Hepatic stellate cell (primary cell): ENCODE data around the gene METTL25.

Experiments
- DNase-seq: peaks from one replicate; pipeline ENCODE4 v3.0.0; 2011; ENCODE audit warnings: low spot score

METTL25 gene

DNA sequence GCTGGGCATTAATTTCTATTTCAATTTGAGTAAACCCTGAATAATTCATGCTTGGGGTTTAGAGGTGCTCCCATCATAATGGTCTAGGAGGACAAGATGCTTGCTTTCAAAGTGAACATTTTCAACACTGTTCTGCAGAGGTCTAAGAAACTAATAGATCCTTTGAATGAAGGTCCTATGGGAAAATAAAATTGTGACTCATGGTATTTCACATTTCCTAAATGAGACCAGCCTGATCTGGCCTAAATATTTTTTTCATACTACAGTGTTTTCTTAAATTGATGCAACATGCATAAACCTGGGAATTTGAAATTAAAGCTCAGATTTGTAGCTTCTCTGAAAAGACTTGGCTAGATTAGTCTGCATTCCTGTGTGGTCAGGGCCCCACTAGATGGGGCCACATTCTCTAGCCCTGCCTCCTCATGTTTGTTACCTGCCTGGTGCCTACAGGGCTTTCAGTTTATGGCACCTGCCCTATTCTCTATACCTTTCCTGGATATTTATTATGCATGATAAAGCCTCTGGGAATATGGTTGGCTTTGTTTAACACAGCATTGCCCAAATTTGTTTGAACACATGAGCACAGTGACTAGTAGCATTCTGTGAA lies 112.7 kb downstream of the METTL25 start:
- no peak for DNase-seq

DNA sequence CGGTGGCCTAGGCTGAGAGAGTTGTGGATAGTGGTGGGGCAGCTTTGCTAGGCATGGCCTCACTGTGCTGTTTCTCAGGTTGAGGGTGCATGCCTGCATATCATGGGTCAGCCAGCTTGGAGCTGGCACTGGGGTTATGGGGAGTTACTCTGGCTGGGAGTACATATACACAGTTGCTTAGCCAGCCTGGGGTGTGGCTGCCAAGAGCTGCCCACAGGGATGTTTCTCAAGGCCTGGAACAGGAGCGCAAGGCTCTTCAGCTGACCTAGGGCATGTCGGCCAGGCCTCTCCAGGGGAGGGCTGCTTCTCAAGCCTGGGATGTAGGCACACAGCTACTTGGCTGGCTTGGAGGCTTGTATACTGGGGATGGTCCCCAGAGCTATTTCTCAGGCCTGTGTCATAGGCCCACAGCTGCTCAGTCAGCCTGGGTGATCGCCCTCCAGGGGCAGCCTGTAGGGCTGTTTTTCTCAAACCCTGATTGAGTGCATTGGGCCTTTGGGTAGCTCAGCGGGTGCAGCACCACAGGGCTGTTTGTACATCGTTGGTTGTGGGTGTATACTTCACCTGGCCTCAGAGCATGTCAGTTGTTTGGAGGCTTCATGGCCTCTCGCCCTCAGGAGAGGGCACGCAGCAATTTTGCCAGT lies 114.9 kb downstream of the METTL25 start:
- no peak for DNase-seq

DNA sequence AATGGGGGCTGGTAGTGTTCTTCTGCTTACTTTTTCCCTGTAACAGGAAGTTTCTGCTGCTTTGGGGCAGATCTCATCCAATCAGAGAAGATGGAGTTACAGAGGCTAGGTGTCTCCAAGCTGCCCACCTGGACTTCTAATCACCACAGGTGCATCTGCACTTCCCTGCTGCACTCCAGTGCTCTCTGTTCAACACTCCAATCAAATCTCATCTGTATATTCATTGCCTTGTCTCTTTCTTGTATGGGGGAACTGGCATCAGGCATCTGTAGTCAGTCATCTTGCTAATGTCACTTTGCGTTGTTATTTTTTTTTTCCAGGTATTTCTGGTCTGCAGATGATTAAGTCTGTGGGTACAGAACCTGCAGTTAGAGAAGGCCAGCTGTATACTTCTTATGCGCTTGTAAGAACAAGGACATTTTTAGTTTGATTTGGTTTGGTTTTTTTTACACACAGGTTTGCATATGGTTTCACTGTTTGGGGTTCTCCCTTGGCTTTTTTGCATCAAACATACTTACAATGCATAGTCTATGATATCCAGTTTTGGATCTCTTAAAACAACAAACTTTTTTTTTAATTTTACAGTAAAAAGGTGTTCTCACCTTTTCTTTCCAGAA lies 116.0 kb downstream of the METTL25 start:
- DNase-seq: no peak

DNA sequence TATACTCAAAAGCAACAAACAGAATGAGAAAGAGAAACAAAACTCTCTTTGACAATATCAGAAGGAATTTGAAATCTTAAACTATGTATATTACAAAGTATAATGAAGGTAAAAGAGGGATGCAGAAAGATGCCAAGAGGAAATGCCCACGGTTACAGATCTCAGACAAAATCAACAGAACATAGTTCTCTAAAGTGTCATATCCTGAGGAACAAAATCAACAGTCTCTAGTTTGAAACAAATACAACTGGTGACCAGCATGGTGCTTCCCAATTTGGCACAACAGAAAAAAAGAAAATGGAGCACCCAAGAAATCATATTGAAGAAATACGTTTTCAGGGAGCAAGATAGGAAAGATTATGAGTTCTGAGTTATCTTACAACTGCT lies 116.5 kb downstream of the METTL25 start:
- DNase-seq: no peak

DNA sequence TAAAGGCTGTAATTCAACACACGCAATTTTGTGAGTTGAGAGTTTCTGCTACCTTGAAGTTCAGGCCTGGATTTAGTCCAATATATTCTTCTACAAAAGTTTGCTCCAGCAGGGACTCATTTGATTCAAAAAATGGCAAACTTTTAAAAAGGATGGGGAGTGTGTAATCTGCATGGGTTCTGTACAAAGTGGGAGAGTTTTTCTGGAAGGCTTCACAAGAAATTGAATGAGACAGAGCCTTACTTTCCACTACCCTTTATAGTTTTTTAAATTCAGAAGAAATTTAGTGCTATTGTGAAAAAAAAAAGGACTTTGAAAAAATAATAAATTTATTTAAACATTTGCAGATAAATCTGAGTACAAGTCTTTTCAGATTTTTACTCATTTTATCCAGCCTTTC lies 116.9 kb downstream of the METTL25 start:
- DNase-seq: no peak

DNA sequence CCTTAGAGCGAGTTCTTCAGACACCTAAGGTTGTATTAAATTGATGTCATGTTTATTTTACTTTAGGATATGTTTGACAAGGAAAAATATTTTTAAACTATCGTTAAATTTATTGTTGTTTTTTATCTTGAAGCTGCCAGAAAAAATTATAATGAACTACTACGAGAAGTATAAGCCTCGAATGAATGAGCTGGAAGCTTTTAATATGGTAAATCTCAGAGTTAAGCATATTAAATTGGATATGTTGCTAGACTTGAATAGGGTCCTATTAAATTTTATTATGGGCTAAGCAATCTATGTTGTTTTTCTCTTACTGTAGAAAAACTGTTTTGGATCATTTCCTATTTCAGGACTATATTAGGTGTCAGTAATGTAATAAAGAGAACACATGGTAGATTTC lies 118.2 kb downstream of the METTL25 start:
- DNase-seq: no peak

DNA sequence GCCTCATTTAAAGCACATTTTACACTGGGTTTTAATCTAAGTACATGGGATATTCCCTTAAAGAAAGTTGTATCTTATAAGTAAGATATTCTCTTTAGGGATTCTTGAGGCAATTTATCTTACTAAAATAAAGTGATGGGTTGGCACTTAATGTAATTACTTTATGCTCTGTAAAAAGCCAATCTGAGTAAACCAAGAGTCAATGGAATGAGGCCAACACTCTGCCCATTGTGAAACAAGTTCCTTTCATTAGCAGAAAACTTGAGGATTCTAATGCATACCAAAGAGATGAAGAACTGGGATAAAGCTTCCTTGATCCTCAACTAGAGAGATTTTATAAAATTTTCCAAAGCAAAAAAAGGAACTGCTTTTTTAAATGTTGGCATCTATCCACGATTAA lies 121.2 kb downstream of the METTL25 start:
- no peak for DNase-seq

DNA sequence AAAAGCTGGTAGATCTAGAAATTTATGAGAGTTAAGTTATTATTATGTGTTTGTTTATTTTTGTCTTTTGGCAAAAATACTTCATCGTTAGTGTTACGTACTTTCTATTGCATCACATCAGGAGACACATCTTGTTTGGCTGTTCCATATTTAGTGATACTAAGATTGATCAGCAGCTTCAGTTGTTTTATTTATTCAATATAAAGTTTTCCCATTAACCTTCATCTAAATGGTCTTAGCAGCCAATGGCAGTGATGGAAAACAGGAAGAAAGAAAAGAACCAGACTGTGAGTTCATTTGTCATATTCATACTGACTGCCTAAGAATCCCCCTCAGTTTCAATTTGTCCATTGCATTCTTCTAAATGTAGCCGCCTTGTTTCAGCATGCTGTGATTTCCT lies 122.3 kb downstream of the METTL25 start:
- DNase-seq: no peak

DNA sequence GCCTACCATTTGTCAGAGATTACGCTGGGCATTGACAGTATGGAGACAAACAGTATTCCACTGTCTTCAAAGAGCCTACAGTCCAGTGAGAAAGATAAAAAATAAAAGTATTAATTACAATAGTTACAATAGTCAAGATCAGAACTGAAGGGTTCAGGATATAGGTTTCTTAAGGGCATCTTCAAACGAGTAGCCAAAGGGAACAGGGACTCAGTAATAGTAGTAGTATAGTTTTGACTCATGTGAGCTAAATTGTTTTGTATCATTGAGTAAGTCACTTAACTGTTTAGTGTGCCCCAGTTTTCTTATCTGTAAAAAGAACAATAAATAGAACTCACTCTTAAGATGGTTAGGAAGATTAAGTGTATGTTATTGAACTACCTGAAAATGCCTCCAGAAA lies 123.6 kb downstream of the METTL25 start:
- DNase-seq: no peak

DNA sequence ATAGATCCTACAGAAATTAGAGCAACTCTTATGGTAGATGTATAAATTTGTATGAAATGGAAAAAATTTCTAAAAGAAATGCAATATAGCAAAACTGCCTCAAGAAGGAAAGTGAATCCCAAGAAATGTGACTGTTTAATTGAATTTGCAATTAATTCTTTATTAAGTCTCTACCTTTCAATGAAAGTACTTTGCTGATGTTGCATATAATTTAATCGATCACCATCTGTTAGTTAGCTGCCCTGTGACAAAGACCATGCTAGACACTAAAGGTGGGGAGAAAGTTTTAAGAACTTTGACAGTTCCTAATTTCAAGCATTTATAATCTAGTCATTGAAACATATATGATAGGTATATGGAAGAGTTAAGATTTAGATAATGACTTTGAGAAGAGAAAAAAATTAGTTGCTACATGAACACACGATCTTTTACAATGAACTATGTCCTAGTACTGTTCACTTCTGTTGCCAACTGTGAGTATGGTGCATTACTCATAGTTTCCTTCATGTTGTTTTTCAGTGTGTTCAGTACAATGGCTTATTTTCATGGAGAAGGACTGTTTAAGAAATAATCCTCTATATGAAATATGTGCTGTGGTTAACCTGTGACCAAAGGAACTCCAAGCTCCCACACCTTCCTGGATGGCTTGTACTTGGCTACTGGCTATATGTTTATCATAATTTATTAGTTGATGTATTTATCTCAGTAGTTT lies 128.4 kb downstream of the METTL25 start:
- no peak for DNase-seq

DNA sequence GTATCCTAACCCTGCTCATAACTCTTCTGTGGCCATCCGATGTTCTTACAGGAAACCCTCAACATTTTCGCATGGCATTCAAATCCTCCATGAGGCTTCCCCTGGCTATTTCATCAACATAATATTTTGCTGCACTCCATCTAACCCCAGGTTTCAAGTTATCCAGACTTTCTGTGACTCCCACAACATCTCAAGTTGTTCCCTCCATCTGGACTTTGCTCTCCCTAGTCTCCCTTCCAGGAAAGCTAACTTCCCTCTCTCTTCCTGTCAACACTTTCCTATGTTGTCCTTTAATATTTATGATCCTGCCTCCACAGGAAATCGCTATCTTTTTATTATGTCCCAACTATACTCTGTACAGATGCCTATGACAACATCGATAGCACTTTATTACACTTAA lies 146.1 kb downstream of the METTL25 start:
- DNase-seq: no peak

DNA sequence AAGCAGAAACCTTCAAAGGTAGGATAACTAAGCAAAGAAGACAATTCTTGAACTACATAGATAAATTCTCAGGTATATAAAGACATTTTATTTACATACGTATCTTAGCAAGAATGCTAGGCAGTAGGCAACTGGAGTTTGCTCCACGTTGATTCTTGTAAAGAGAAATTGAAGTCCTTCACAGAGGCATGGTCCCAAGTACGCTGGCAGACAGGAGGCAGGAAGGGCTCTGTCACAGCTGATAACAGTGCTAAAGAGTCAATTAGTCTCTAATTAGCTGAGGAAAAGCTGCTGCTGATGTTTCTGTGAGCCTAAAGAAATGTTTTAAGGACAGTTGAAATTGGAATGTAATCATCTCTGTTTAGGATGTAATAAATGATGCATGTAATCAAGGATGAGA lies 146.8 kb downstream of the METTL25 start:
- DNase-seq: no peak

DNA sequence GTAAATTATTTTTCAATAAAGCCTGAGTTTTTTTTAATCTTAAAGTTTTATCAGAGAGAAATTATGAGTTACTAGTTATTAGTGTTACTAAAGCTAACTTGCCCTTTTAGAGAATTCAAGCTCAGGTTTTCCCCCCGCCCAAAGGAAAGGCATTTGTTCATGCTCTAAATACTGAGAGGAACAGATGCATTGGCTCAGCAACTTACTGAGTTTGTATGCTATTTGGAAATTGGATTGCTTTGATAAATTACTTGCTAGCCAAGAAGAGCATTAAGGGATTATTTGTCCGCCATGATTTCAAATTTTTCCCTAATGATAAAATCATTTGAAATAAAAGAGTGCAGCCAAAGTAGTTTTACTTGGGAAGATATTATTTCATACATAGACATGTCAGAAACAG lies 149.4 kb downstream of the METTL25 start:
- DNase-seq: no peak

DNA sequence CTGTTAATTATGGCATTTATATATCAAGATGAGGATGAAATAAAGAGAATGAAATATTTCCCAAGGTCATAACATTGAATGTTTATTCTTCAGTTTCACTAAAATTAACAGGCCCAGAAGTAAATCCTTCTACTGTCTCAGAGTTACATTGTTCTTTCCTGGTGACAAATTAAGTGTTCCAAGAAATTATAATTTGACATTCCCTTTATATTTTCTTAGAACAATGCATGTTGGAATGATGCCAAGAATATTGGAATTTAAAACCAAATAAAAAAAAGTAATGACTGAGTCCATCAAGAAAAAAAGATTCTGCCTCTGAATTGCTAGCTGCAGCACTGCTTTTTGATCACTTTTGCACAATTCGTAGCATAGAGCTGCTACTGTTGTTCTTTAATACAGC lies 152.1 kb downstream of the METTL25 start:
- no peak for DNase-seq

DNA sequence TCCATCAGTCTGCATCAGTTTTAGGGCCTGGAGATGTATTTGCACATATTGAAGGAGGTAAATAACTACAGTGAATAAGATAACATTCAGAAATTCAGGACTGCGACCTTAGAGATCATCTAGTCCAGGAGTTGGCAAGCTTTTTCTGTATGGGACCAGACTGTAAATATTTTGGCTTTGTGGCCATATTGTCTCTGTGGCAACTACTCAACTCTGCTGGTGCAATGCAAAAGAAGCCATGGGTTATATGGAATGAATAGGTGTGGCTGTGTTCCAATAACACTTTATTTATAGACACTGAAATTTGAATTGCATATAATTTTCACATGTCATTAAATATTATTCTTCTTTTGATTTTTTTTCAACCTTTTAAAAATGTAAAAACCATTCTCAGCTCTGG lies 156.6 kb downstream of the METTL25 start:
- DNase-seq: no peak

DNA sequence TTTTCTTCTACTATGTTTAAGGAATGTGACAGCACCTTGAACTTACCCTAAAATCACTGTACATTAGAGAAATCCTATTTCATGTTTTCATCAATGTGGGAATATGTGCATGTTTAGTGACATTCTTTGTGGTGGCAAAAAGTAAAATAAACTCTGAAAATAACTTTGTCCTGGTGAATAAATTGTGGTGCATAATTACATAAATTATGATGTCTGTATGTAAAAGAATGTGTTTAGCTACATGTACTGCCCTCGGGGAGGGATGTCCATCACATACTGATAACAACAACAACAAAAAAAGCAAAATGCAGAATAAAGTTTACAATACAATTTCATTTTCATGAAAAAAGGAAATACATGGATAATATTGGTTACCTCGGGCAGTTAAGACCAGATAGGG lies 157.3 kb downstream of the METTL25 start:
- no peak for DNase-seq

DNA sequence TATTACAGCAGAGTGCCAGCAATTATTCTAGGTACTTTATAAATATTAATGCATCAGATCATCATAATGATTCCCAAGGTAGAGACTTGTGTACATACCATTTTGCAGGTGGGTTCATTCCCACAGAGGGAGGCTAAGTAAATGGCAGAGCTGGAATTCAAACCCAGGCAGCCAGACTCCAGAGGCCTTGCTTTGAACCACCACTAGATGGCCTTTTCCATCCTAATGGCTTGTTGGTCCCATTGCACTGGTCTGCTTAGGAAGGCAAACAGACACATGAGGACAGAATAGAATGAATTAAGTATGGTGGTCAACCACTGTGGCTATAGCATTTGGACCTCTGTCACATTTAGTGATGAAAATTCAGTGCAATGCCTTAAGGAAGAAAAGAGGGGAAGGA lies 158.7 kb downstream of the METTL25 start:
- DNase-seq: no peak

DNA sequence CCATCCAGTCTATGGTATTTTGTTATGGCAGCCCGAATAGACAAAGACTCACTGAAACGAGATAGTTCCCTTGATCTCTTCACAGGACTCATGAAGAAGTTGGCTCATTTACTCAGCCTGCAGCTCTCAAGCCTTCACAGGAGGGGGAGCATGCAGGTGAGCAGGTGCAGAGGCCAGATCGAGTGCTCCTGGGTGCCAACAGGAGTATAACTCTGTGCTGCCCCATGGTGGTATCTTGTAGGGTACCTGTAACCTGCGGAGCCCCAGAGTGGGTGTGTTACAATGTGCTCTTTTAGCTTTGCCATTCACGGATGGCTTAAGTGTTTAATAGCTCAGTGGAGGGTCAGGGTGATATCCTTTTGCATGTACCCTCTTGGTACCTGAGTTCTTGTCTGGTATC lies 159.5 kb downstream of the METTL25 start:
- no peak for DNase-seq

DNA sequence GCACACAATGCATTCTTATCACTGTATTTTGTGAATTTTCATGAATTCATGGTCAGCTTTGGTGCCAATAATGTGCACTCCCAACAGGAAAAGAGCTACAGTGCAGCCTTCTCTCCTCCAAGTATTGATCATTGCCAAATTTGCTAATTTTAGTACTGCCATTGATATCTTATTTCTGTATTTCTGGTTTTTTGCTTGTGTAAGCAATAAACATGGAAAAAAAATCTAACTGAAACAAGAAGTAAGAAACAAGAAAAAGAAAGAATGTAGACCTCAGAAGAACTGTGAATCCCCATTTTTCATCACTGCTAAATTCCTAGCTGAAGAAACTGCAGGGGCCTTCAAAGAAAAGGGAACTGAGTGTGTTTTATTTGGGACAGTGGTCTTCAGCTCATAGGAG lies 161.2 kb downstream of the METTL25 start:
- no peak for DNase-seq

DNA sequence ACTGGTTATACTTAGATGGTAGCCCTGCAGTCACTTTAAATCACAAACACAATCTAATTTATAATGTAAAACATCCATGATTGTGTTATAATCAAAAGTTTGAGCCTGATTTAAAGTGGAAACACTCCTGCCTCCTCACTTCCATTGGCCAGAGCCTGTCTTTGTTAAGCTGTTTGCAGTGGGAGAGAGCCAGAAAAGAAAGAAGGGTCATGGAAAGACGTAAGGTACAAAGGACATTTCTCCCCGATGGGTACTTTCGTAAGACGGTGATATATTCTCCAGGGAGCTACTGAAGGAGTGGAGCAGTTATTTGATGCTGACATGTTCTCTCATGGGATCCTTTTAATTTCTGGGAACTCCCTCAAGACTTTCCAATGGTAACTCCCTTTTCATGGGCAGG lies 164.0 kb downstream of the METTL25 start:
- DNase-seq: no peak

DNA sequence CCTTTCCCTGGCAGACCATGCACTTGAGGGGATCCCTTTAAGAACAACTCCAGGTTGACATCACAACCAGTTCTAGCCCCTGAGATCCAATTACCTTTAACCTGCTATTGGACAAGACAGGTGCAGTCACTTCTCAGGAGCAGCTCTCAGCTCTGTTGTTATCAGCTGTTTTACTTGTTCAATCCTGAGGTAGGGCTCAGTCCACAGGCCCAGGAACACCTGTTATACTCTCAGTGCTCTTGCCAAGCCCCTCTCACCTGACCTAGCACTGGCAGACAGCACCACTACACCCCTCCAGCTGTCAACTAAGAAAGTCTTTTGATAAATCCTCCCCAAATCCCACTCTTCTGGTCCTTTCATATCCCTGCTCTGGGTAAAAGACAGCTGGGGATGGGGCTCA lies 164.4 kb downstream of the METTL25 start:
- DNase-seq: no peak

DNA sequence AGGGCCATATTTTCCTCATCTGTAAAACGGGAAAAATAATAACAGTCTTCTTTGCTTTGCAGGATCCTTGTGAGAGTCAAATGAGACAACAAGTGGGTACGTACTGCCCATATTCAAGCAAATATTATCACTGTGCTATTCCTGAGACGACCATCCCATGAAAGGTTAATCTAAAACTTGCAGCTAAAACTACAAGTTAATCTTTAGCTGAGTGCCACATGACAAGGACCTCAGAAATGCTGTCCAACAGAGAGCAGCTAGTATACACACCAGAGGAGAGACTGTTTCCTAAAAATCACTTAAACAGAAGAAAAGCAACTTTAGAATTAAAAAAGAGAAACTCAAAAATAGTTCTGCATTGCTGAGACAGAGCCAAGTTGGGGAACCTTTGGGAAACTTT lies 165.7 kb downstream of the METTL25 start:
- DNase-seq: no peak

DNA sequence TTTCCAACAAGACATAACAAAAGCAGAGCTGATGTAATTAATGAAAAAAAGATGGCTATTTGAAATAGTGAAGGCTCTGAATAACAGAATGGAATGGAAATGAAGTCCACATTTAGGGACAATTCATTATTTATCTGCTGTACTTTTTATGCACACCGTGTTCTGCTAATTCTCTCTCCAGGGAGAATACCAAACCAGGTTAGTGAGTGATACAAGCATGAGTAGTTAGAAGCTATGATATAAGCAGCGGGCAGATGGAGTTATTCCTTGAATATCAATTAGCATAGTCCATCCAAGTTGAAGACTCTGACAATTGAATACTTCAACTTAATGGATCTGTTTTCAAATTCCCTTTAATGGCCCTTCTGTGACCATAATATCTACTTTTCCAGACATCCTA lies 166.3 kb downstream of the METTL25 start:
- DNase-seq: no peak
